DOHH2 (cell line): ENCODE results near the gene FCER1G.
A peak's percentile ranks its signal among the peaks of the same experiment; 100 is the strongest.

Experiments used
- EZH2phosphoT487 ChIP-seq: fragments of 200-600 bp; sonication (generic); IDR thresholded peaks from 2 replicates; pipeline ENCODE4 v1.6.1; 2017; ENCODE audit warnings: borderline replicate concordance, mild to moderate bottlenecking, antibody characterized with exemption, low read length, moderate library complexity, mixed read lengths
- TF ChIP-seq, protein P1 (sequence below): fragments of 200-600 bp; sonication (generic); IDR thresholded peaks from one replicate; pipeline ENCODE4 v1.5.1; 2014; ENCODE audit warnings: antibody characterized with exemption, mild to moderate bottlenecking, low read depth, low read length; ENCODE audit not compliant: poor library complexity, severe bottlenecking

DNA sequence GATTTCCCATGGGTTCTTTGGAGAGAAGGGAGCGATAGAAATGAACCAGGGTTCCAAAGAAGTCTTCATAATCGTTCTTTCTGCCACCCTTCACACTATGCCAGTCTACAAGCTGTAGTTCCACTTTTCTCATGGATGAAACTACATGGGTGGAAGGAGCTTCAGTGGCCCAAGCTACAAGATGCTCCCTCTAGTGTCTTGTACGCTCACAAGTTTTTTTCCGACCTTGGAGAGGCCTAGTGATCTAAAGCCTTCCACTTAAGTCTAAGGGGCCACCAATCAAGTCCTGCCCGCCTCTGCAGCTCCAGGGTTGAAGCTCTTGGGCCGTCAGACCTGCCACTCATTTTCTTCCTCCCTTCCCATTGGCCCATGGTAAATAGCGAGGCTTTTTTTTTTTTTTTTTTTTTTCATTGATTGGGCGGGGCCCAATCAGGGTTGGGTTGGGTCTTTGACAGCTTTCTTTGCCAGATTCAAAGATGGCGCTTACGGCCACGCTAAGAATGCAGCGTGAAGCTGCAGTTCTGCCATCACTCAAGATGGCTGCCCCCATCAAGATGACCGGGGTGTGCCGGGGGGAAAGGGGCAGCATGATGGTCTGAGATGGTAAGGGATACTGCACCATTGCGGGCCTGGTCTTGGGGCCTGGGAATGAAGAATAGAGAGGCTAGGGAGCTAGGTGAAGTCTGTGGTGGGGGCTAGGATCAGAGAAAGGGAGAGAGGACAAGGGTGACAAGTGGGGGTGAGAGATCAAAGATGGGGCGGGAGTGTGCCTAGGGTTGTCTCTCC lies 10.6 kb downstream of the FCER1G start, which contains the start of gene TOMM40L:
- TF ChIP-seq, protein P1, sequence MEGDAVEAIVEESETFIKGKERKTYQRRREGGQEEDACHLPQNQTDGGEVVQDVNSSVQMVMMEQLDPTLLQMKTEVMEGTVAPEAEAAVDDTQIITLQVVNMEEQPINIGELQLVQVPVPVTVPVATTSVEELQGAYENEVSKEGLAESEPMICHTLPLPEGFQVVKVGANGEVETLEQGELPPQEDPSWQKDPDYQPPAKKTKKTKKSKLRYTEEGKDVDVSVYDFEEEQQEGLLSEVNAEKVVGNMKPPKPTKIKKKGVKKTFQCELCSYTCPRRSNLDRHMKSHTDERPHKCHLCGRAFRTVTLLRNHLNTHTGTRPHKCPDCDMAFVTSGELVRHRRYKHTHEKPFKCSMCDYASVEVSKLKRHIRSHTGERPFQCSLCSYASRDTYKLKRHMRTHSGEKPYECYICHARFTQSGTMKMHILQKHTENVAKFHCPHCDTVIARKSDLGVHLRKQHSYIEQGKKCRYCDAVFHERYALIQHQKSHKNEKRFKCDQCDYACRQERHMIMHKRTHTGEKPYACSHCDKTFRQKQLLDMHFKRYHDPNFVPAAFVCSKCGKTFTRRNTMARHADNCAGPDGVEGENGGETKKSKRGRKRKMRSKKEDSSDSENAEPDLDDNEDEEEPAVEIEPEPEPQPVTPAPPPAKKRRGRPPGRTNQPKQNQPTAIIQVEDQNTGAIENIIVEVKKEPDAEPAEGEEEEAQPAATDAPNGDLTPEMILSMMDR: peak; percentile 81
- TF ChIP-seq EZH2phosphoT487: no peak
